Chondrocyte (in vitro differentiated cells): ENCODE data around the gene CD302. TPM values are rescaled to one million over a fixed set of nuclear protein-coding genes. Genes with fewer than 3 reads are reported as not detected.
"Not testable (repeated sequence)": the region's sequence is repeated elsewhere in the genome, so short reads cannot be mapped to it uniquely, and the experiment has no call there.

Source experiments
- DNase-seq: peaks from one replicate; pipeline ENCODE4 v3.0.0; 2021; ENCODE audit warnings: mixed read lengths, low spot score
- H3K27ac Mint-ChIP-seq: one replicate; pipeline ENCODE4 v1.8.0; 2021; ENCODE audit warnings: mild to moderate bottlenecking, moderate library complexity, mixed read lengths; ENCODE audit not compliant: unreplicated experiment
- H3K27me3 Mint-ChIP-seq: 2 replicates; pipeline ENCODE4 v1.8.0; 2021; ENCODE audit warnings: low read depth, mixed read lengths
- H3K36me3 Mint-ChIP-seq: 2 replicates; pipeline ENCODE4 v1.8.0; 2021; ENCODE audit warnings: low read depth, mixed read lengths
- H3K4me1 Mint-ChIP-seq: 2 replicates; pipeline ENCODE4 v1.8.0; 2021; ENCODE audit warnings: low read depth, mild to moderate bottlenecking, mixed read lengths
- H3K4me3 Mint-ChIP-seq: one replicate; pipeline ENCODE4 v1.8.0; 2021; ENCODE audit warnings: mild to moderate bottlenecking, moderate library complexity, mixed read lengths; ENCODE audit not compliant: unreplicated experiment
- H3K9me3 Mint-ChIP-seq: 2 replicates; pipeline ENCODE4 v1.8.0; 2021; ENCODE audit warnings: low read depth, mixed read lengths
- CTCF ChIP-seq: fragments of 200-600 bp; sonication (generic); IDR thresholded peaks from 2 replicates; pipeline ENCODE4 v1.5.0; 2021; ENCODE audit warnings: antibody characterized with exemption, mild to moderate bottlenecking, moderate library complexity
- total RNA-seq: library from RNA; stranded (reverse); gene quantifications from 3 replicates; pipeline ENCODE4 v1.2.1, GENCODE V29; 2021

The CD302 gene
- total RNA-seq, 1 donor from 2014 or later: 6.4 TPM

- Mint-ChIP-seq H3K27me3 (no peaks in the 10 kb centered on the region), H3K27ac (no peak overlapping the region), H3K4me3 (no peak overlapping the region), H3K36me3 (no peaks in the 10 kb centered on the region), H3K4me1 (peaks cover 25% of the 10 kb centered on the region), H3K9me3 (no peaks in the 10 kb centered on the region)
- DNase-seq: no peak
- TF ChIP-seq CTCF: no peak
These were observed 4.7 kb downstream of the CD302 start for GRCh38 chr2:159793326-159793725.

GRCh38 chr2:159792599-159792998 lies 5.4 kb downstream of the CD302 start:
- no peak overlapping the region for H3K4me3 Mint-ChIP-seq
- peaks cover 24% of the 10 kb centered on the region for H3K4me1 Mint-ChIP-seq
- no peaks in the 10 kb centered on the region for H3K9me3 Mint-ChIP-seq
- TF ChIP-seq CTCF: no peak
- no peaks in the 10 kb centered on the region for H3K27me3 Mint-ChIP-seq
- no peaks in the 10 kb centered on the region for H3K36me3 Mint-ChIP-seq
- no peak overlapping the region for H3K27ac Mint-ChIP-seq
- DNase-seq: no peak

- no peak overlapping the region for H3K27ac Mint-ChIP-seq
- H3K4me1 Mint-ChIP-seq: peaks cover 19% of the 10 kb centered on the region
- TF ChIP-seq CTCF: no peak
- no peaks in the 10 kb centered on the region for H3K27me3 Mint-ChIP-seq
- no peaks in the 10 kb centered on the region for H3K36me3 Mint-ChIP-seq
- no peaks in the 10 kb centered on the region for H3K9me3 Mint-ChIP-seq
- no peak for DNase-seq
- H3K4me3 Mint-ChIP-seq: no peak overlapping the region
These were observed 6.0 kb downstream of the CD302 start for GRCh38 chr2:159792036-159792435.

- H3K4me3 Mint-ChIP-seq: no peak overlapping the region
- H3K36me3 Mint-ChIP-seq: no peaks in the 10 kb centered on the region
- peaks cover 2% of the 10 kb centered on the region for H3K4me1 Mint-ChIP-seq
- TF ChIP-seq CTCF: no peak
- DNase-seq: no peak
- H3K27ac Mint-ChIP-seq: no peak overlapping the region
- no peaks in the 10 kb centered on the region for H3K9me3 Mint-ChIP-seq
- no peaks in the 10 kb centered on the region for H3K27me3 Mint-ChIP-seq
These were observed 7.7 kb downstream of the CD302 start for GRCh38 chr2:159790323-159790722.

- Mint-ChIP-seq H3K27me3 (no peaks in the 10 kb centered on the region), H3K4me3 (no peak overlapping the region), H3K36me3 (no peaks in the 10 kb centered on the region)
These were observed 9.8 kb downstream of the CD302 start for GRCh38 chr2:159788253-159788652.

GRCh38 chr2:159787647-159788046 lies 10.4 kb downstream of the CD302 start:
- H3K4me3 Mint-ChIP-seq, H3K9me3 Mint-ChIP-seq, H3K36me3 Mint-ChIP-seq, H3K27me3 Mint-ChIP-seq, H3K4me1 Mint-ChIP-seq, DNase-seq, H3K27ac Mint-ChIP-seq: not testable (repeated sequence)

More at GRCh38 chr2:159788253-159788652, 9.8 kb downstream of the CD302 start:
- Mint-ChIP-seq H3K9me3 (no peaks in the 10 kb centered on the region), H3K27ac (no peak overlapping the region), H3K4me1 (no peaks in the 10 kb centered on the region)
- no peak for DNase-seq
- TF ChIP-seq CTCF: no peak
